HFFc6 (cell line): ENCODE data around the gene UST. TPM values are rescaled to one million over a fixed set of nuclear protein-coding genes. Genes with fewer than 3 reads are reported as not detected.
"Not testable (repeated sequence)": the region's sequence is repeated elsewhere in the genome, so short reads cannot be mapped to it uniquely, and the experiment has no call there.

Source experiments
- DNase-seq: peaks from one replicate; pipeline ENCODE4 v3.0.0-alpha.2; 2018
- H3K27ac Mint-ChIP-seq: 2 replicates; pipeline ENCODE4 v1.8.0; 2020; ENCODE audit warnings: mild to moderate bottlenecking, mixed read lengths
- H3K27me3 Mint-ChIP-seq: 2 replicates; pipeline ENCODE4 v1.8.0; 2021; ENCODE audit warnings: mild to moderate bottlenecking, moderate library complexity, mixed read lengths; ENCODE audit not compliant: insufficient read depth
- H3K36me3 Mint-ChIP-seq: 2 replicates; pipeline ENCODE4 v1.8.0; 2021; ENCODE audit warnings: low read depth, mixed read lengths
- H3K4me1 Mint-ChIP-seq: 2 replicates; pipeline ENCODE4 v1.8.0; 2020; ENCODE audit warnings: low read depth, mixed read lengths
- H3K4me3 Mint-ChIP-seq: 2 replicates; pipeline ENCODE4 v1.8.0; 2020; ENCODE audit warnings: mild to moderate bottlenecking, moderate library complexity, mixed read lengths
- H3K9me3 Mint-ChIP-seq: 2 replicates; pipeline ENCODE4 v1.8.0; 2020; ENCODE audit warnings: mild to moderate bottlenecking, mixed read lengths
- CTCF ChIP-seq: fragments of 200-600 bp; sonication (generic); IDR thresholded peaks from 2 replicates; pipeline ENCODE4 v1.5.0; 2021; ENCODE audit warnings: antibody characterized with exemption, mild to moderate bottlenecking
- total RNA-seq, 6 experiments: library from RNA; stranded (reverse); fragmentation: NEBNext Ultra II Directional; extraction: Animal tissue kit (Norgen Biotek cat#: 25700); gene quantifications; 2 replicates in 1 of 6; 3 replicates in 5 of 6; pipeline ENCODE4 v1.2.3, GENCODE V29; 2021

UST gene
- total RNA-seq, 6 experiments from 2014 or later = 12.9 to 17.3 (median 16.7) TPM

- no peak for DNase-seq
- Mint-ChIP-seq H3K36me3 (peaks cover 7% of the 10 kb centered on the region), H3K4me1 (no peaks in the 10 kb centered on the region), H3K9me3 (no peaks in the 10 kb centered on the region), H3K4me3 (no peak overlapping the region), H3K27ac (no peak overlapping the region), H3K27me3 (peaks cover 2% of the 10 kb centered on the region; the same call in 1 of the 2 replicates)
- TF ChIP-seq CTCF = no peak
These were observed 169.0 kb downstream of the UST start for GRCh38 chr6:148915810-148916209.

- not testable (repeated sequence) for H3K4me1 Mint-ChIP-seq, H3K9me3 Mint-ChIP-seq, H3K4me3 Mint-ChIP-seq, DNase-seq, H3K36me3 Mint-ChIP-seq, H3K27me3 Mint-ChIP-seq, H3K27ac Mint-ChIP-seq
These were observed 169.7 kb downstream of the UST start for GRCh38 chr6:148916485-148916884.

- peaks cover 12% of the 10 kb centered on the region for H3K36me3 Mint-ChIP-seq
- H3K27me3 Mint-ChIP-seq = no peaks in the 10 kb centered on the region
- no peak overlapping the region for H3K27ac Mint-ChIP-seq
- H3K4me1 Mint-ChIP-seq = peaks cover 17% of the 10 kb centered on the region; the same call in 1 of the 2 replicates
- no peaks in the 10 kb centered on the region for H3K9me3 Mint-ChIP-seq
- TF ChIP-seq CTCF = no peak
- H3K4me3 Mint-ChIP-seq = no peak overlapping the region
- no peak for DNase-seq
These were observed 177.6 kb downstream of the UST start for GRCh38 chr6:148924226-148925012.

- TF ChIP-seq CTCF = no peak
- H3K9me3 Mint-ChIP-seq = no peaks in the 10 kb centered on the region
- H3K27me3 Mint-ChIP-seq = no peaks in the 10 kb centered on the region; the same call in 1 of the 2 replicates
- DNase-seq = no peak
- H3K4me1 Mint-ChIP-seq = peaks cover 17% of the 10 kb centered on the region; the same call in 1 of the 2 replicates
- H3K4me3 Mint-ChIP-seq = no peak overlapping the region
- H3K36me3 Mint-ChIP-seq = peaks cover 7% of the 10 kb centered on the region; the same call in 1 of the 2 replicates
- no peak overlapping the region for H3K27ac Mint-ChIP-seq
These were observed 178.9 kb downstream of the UST start for GRCh38 chr6:148925701-148926100.

- no peak for TF ChIP-seq CTCF
These were observed 179.6 kb downstream of the UST start for GRCh38 chr6:148926478-148926877.

GRCh38 chr6:148927586-148927985 lies 180.8 kb downstream of the UST start:
- peaks cover 17% of the 10 kb centered on the region; the same call in 1 of the 2 replicates for H3K4me1 Mint-ChIP-seq
- no peak for TF ChIP-seq CTCF
- H3K9me3 Mint-ChIP-seq = no peaks in the 10 kb centered on the region
- H3K27ac Mint-ChIP-seq = no peak overlapping the region
- H3K27me3 Mint-ChIP-seq = no peaks in the 10 kb centered on the region; the same call in 1 of the 2 replicates
- no peak overlapping the region for H3K4me3 Mint-ChIP-seq
- 0 out of 2 replicates have a peak, but pooled peaks cover 4% of the 10 kb centered on the region for H3K36me3 Mint-ChIP-seq
- no peak for DNase-seq

More at GRCh38 chr6:148926478-148926877, 179.6 kb downstream of the UST start:
- H3K4me1 Mint-ChIP-seq = peaks cover 17% of the 10 kb centered on the region; the same call in 1 of the 2 replicates
- DNase-seq = no peak
- no peak overlapping the region for H3K4me3 Mint-ChIP-seq
- no peaks in the 10 kb centered on the region; the same call in 1 of the 2 replicates for H3K27me3 Mint-ChIP-seq
- 0 out of 2 replicates have a peak, but pooled peaks cover 4% of the 10 kb centered on the region for H3K36me3 Mint-ChIP-seq
- no peaks in the 10 kb centered on the region for H3K9me3 Mint-ChIP-seq
- no peak overlapping the region for H3K27ac Mint-ChIP-seq
